KG1 (cell line): ENCODE data around the gene KRT84.

ENCODE experiments used
- DNase-seq: peaks from one replicate; lab custom pipeline; 2025; lab: John Stamatoyannopoulos, UW

The KRT84 gene, protein sequence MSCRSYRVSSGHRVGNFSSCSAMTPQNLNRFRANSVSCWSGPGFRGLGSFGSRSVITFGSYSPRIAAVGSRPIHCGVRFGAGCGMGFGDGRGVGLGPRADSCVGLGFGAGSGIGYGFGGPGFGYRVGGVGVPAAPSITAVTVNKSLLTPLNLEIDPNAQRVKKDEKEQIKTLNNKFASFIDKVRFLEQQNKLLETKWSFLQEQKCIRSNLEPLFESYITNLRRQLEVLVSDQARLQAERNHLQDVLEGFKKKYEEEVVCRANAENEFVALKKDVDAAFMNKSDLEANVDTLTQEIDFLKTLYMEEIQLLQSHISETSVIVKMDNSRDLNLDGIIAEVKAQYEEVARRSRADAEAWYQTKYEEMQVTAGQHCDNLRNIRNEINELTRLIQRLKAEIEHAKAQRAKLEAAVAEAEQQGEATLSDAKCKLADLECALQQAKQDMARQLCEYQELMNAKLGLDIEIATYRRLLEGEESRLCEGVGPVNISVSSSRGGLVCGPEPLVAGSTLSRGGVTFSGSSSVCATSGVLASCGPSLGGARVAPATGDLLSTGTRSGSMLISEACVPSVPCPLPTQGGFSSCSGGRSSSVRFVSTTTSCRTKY

GRCh38 chr12:52385226-52385702 is at the start of gene KRT84:
KRT84 (minus strand) TSS chr12:52385652; CDS start chr12:52385585, 67 bp downstream.
- no peak for DNase-seq

DNA sequence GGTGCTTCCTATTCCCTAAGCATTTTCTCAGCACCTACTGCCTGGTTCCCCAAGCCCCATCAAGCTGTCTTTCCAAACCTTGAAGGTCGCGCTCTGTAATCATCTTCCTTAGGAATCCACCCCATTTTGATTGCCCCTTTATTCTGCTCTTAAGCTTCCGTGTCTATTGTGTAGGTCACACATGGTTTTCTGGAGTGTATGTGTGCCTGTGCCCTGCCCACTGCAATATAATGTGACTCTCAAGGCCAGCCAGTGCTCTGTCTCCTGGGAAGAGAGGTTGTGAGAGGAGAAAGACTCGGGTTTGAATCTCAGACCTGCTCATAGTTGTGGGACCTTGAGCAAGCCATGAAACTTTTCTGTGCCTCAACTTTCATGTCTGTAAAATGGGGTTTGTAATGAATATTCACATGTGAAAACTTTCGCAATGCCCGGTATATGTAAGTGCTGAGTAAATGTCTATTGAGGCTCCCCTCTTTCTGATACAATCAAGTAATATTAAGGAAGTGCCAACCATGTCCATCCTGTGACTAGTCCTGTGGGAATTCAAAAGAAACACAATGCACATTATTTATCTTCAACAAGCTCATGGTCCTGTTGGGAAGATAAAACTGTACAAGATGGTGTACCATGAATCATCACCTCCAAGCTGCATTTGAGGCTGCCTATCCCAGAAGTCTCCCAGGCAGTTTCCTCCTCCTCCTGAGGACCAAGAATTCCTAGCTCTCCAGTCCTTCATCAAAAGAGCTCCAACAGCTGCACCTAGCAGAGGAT is 49.5 kb upstream of the KRT84 start:
- DNase-seq, result no peak

GRCh38 chr12:52434081-52434733 is 48.8 kb upstream of the KRT84 start, which contains the start of gene KRT75:
KRT75 (minus strand) TSS chr12:52434371; CDS start chr12:52434304, 67 bp downstream.
- DNase-seq, result no peak

GRCh38 chr12:52433501-52434080 is 48.1 kb upstream of the KRT84 start:
- no peak for DNase-seq

GRCh38 chr12:52432559-52433207 is 47.2 kb upstream of the KRT84 start:
- DNase-seq, result no peak

DNA sequence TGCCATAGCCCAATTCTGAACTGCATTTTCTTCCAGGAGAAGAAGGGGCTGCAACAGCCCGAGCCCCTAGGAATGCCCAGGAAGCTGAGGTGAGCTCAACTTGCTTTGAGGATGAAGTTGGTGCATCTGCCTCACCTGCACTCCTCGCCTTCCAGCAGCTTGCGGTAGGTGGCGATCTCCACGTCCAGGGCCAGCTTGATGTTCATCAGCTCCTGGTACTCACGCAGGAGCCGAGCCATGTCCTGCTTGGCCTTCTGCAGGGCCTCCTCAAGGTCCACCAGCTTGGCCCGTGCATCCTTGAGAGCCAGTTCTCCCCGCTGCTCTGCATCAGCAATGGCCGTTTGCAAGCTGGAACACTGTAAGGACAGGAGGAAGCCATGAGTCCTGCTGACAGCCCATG is 42.7 kb upstream of the KRT84 start:
- DNase-seq, result no peak

DNA sequence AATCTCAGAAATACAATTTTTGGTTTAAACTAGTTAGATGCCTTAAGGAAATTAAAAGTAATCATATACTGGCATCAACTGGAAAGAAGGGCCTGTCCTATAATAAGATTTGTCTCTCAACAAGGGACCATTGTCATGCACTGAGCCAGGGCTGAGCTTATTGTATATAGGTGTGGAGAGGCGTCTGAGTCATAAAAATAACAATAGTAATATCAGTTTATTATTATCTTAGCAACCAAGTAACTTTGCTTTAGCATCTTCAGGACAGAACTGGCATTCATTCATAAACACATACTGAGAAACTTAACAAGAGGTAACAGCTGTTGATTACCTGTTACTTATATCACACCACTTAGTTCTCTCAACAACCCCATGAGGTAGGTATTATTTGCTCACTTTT is 41.6 kb upstream of the KRT84 start:
- DNase-seq, result no peak

DNA sequence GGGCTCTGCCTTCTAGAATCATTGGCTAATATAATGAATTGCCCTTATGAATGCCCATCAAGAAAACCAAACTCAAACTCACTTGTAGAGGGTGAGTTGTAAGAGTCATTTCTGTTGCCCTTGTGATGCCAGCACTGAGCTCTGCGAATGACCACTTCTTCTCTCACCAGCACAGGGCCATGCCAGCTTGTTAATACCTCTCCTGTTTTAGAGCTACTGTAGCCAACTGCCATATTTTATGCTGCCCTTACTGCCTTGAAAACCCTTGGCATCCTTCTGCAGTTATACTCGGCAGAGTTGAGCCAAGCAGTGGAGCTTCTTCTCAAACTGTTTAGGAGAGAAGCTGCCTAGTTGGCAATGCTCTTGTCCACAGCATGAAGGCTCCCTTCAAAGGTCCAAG is 40.6 kb upstream of the KRT84 start:
- DNase-seq, result no peak

DNA sequence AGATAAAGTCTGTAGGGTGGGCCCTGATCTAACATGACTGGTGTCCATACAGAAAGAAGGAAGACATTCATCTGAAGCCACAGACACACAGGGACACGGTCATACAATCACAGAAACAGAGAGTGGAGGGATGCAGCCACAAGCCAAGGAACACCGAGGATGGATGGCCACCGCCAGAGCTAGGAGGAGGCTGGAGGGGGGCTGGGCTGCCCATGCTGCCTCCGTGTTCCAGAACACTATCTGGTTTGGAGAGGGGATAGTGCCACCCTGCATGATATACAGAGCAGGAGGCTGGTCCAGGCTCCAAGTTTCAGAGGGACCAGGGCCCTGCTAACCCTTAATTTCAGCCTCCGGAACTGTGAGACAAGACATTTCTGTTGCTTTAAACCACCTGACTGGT is 40.0 kb upstream of the KRT84 start:
- no peak for DNase-seq

DNA sequence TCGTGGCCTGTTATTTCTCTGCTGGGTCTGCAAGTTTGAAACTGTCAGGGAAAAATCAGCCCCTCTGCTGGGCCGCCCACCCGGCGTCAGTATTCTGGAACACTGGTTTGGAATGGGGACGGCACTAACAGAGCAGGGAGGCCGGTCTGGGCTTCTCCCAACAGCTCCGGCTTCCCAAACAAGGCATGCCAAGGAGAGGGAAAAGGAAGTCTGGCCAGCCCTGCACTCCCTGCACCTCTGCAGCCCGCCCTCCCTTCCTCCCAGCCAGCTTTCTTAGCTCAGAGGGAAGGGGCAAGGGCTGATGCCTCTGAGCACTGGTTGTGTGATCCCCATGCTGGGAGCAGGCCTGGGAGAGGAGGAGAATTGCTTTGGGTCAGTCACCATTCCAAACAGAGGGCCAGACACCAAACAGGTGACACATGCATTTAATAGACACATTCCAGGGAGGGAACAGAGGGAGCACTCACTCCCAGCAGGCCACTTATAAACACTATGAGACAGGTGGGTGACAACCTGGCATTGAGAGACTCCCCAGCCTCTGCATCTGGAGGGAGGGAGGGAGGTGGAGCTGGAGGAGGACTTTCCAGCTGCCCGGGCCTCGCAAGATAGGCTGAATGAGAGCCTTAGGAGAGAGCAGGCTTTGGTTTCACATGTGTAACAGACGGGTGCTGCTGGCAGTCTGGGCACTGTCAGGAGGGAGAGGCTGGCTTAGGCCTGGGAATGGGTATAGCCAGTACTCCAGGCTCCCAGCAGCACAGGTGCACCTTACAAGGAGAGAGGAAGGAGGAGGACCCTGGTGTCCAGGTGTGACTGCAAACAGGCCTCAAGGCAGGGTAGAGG is 38.4 kb upstream of the KRT84 start:
- DNase-seq, result no peak

DNA sequence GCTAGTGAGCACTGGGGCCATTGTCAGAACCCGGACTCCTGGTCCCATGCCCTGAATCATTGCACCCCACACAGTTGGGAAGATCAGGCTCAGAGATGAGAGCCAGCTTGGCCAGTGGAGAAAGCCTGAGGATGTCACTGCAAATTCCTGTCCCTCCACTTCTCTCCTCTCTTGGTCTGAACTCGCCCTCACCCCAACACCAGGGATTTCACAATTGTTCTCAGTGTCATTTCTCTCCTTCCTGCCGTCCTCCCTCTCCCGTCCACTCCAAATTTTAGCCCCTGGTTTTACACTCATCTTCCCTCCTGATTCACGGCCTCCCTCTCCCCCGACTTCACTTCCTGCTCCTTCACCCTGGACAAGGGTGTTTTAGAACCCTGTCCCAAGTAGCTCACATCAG is 37.6 kb upstream of the KRT84 start:
- DNase-seq, result no peak

GRCh38 chr12:52419656-52420055 is 34.2 kb upstream of the KRT84 start:
- DNase-seq, result no peak

DNA sequence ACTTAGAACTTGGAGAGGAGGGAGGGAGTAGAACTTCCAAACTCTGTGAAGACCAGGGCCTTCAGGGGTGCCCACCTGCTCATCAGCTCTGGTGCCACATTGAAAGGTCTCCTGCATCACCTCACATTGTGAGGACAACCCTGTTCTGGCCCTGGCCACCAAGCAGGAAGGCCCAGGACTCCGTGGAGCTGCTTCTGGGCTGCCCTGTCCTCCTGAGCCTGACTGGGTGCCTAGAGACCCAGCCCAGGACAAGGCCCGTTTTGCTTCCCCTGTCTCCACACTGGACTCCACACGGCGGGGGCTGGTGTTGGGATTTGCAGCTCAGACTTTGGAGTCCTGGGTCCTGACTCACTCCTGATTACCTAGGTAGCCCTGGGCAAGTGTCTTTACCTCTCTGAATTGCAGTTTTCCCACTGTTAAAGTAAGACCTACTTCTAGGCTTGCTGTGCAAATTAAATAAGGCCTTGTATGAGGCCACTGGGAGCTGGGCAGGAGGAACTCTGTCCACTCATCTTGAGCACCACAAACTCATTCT is 33.2 kb upstream of the KRT84 start:
- no peak for DNase-seq

- no peak for DNase-seq
These were observed 32.3 kb upstream of the KRT84 start for GRCh38 chr12:52417740-52418139.

GRCh38 chr12:52416795-52417194 is 31.3 kb upstream of the KRT84 start:
- DNase-seq, result no peak

GRCh38 chr12:52415870-52416750 is 30.7 kb upstream of the KRT84 start:
- DNase-seq, result no peak

- no peak for DNase-seq
These were observed 29.5 kb upstream of the KRT84 start for GRCh38 chr12:52414936-52415335.

- no peak for DNase-seq
These were observed 28.4 kb upstream of the KRT84 start for GRCh38 chr12:52413782-52414345.

GRCh38 chr12:52413202-52413601 is 27.8 kb upstream of the KRT84 start:
- DNase-seq, result no peak
